ENCODE results near the gene PEX14. TPM values are rescaled to one million over a fixed set of nuclear protein-coding genes. Genes with fewer than 3 reads are reported as not detected.

Gene PEX14
- total and polyA plus RNA-seq, 9 of the 15 experiments (the other 6 are each of a cell fraction or from before 2014, with no cell fraction given), result 2.6 to 45.7 (median 22.7) TPM

DNA sequence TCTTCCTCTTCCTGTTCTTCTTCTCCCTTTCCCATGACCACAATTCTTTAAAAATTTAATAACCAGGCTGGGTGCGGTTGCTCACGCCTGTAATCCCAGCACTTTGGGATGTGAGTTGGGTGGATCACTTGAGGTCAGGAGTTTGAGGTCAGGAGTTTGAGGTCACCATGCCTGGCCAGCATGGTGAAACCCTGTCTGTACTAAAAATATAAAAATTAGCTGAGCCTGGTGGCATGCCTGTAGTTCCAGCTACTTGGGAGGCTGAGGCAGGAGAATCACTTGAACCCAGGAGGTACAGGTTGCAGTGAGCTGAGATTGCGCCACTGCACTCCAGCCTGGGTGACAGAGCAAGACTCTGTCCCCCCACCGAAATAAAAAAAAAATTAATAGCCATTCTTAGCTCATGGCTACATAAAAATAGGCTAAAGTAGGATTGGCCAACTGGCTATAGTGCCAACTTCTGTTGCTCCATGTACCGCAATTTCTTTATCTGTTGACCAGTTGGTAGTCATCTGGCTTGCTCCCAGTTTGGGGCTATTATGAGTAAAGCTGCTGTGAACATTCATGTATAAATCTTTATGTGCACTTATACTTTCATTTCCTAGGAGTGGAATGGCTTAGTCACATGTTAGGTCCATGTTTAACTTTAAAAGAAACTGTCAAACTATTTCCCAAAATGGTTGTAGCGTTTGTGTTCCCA, 136.3 kb downstream of the PEX14 start:
- no TSS peak for BruUV-seq (replicated peaks)
- no peaks in the 10 kb centered on the region for H3K79me2 ChIP-seq (ENCODE audit: control insufficient read depth, insufficient read depth, low read length)
- no peak overlapping the region for H3K9ac ChIP-seq (ENCODE audit: insufficient read depth in 1 of 2, low read depth in 2 of 2, low read length in 2 of 2)
- intact Hi-C loops (cut with micrococcal nuclease) (no loop called here), in situ Hi-C loops (cut with MboI) (no loop called here)
- ChIA-PET POLR2A (interaction anchor here (1.4 to 1.7 kb wide), 2 partner anchors 10 to 24 kb away, joined by 4 read pairs; no protein-coding TSS in a partner anchor), CTCF (ENCODE audit: low intra/inter-chr PET ratio) (no interaction called here)
- WGBS (ENCODE audit: insufficient coverage, low coverage, missing lambda C conversion rate), result 85% methylated on average over 6 of the region's 6 CpGs
- H3K9me1 ChIP-seq (ENCODE audit: control insufficient read depth, insufficient read depth, low read length), result no peaks in the 10 kb centered on the region
- 0 out of 2 replicates have a peak, but pooled peaks cover 21% of the 10 kb centered on the region for H4K20me1 ChIP-seq (replicated peaks; ENCODE audit: control insufficient read depth, insufficient read depth, low read length)
- no peaks in the 10 kb centered on the region for H3K36me3 ChIP-seq (ENCODE audit: control insufficient read depth, insufficient read depth, low read length)
- no peak overlapping the region for H2AFZ ChIP-seq (ENCODE audit: low read depth, low read length)
- H3K4me2 ChIP-seq (ENCODE audit: insufficient read depth, low read length), result no peak overlapping the region
- no peaks in the 10 kb centered on the region for H3K4me1 ChIP-seq (replicated peaks in 1 of 2; ENCODE audit: control insufficient read depth in 2 of 2, insufficient read depth in 2 of 2, low read length in 2 of 2)
- FAIRE-seq (no peak), DNase-seq (ENCODE audit: extremely low read depth in 1 of 4, low spot score in 3 of 4) (no peak), ATAC-seq (no peak)
- H3K9me3 ChIP-seq (replicated peaks; ENCODE audit: control insufficient read depth, insufficient read depth, low read depth, low read length), result no peaks in the 10 kb centered on the region
- no peak overlapping the region for H3K4me3 ChIP-seq
- no peak overlapping the region for H3K27ac ChIP-seq (ENCODE audit: extremely low read depth, low read depth, low read length)
- no peaks in the 10 kb centered on the region for H3K27me3 ChIP-seq (ENCODE audit: control insufficient read depth in 2 of 2, insufficient read depth in 2 of 2, low read length in 2 of 2)
- no peak for TF ChIP-seq SIX5 (IDR thresholded peaks at IDR 0.05; ENCODE audit: borderline replicate concordance in 1 of 2, insufficient read depth in 1 of 2, low read depth in 1 of 2, low read length in 2 of 2)
- no peak for TF ChIP-seq TBL1XR1 (IDR thresholded peaks at IDR 0.05; ENCODE audit: low read length in 2 of 2)
- no peak for TF ChIP-seq ZBTB43 (CRISPR knock-in tag; IDR thresholded peaks at IDR 0.05)
- TF ChIP-seq NR0B1 (IDR thresholded peaks at IDR 0.05; ENCODE audit: partially characterized antibody), result no peak
- TF ChIP-seq ARID4B (CRISPR knock-in tag; IDR thresholded peaks at IDR 0.05), result no peak
- TF ChIP-seq, protein P1, sequence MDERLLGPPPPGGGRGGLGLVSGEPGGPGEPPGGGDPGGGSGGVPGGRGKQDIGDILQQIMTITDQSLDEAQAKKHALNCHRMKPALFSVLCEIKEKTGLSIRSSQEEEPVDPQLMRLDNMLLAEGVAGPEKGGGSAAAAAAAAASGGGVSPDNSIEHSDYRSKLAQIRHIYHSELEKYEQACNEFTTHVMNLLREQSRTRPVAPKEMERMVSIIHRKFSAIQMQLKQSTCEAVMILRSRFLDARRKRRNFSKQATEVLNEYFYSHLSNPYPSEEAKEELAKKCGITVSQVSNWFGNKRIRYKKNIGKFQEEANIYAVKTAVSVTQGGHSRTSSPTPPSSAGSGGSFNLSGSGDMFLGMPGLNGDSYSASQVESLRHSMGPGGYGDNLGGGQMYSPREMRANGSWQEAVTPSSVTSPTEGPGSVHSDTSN (CRISPR knock-in tag; IDR thresholded peaks at IDR 0.05; ENCODE audit: low read depth), result no peak
- TF ChIP-seq, protein P1 (tag; conservative IDR thresholded peaks at IDR 0.05; ENCODE audit: low read depth), result no peak
- TF ChIP-seq CBX3 (IDR thresholded peaks at IDR 0.05; ENCODE audit: borderline replicate concordance in 1 of 2, low read length in 2 of 2), result no peak
- TF ChIP-seq CHD1 (IDR thresholded peaks at IDR 0.05; ENCODE audit: low read length), result no peak
- TF ChIP-seq JUN (IDR thresholded peaks at IDR 0.05; ENCODE audit: borderline replicate concordance, low read depth, low read length), result no peak
- TF ChIP-seq JUN (CRISPR knock-in tag; IDR thresholded peaks at IDR 0.05; ENCODE audit: borderline replicate concordance), result no peak
